ENCODE results near the gene NSG1.

DNA sequence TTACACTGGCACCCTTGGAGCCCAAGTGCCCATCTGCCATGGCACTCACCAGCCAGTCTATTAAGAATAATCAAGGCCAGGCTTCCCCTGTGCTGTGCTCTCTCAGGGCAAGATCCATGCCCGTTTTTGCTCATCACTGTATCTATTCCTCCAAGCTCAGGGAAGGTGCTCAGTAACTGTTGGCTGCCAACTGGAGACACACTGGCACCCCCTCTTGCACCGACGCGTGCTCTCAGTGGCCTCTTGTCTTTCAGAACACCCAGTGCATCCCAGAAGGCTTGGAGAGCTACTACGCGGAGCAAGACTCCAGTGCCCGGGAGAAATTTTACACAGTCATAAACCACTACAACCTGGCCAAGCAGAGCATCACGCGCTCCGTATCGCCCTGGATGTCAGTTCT is 30.1 kb downstream of the NSG1 start:
- TF ChIP-seq, protein P1, sequence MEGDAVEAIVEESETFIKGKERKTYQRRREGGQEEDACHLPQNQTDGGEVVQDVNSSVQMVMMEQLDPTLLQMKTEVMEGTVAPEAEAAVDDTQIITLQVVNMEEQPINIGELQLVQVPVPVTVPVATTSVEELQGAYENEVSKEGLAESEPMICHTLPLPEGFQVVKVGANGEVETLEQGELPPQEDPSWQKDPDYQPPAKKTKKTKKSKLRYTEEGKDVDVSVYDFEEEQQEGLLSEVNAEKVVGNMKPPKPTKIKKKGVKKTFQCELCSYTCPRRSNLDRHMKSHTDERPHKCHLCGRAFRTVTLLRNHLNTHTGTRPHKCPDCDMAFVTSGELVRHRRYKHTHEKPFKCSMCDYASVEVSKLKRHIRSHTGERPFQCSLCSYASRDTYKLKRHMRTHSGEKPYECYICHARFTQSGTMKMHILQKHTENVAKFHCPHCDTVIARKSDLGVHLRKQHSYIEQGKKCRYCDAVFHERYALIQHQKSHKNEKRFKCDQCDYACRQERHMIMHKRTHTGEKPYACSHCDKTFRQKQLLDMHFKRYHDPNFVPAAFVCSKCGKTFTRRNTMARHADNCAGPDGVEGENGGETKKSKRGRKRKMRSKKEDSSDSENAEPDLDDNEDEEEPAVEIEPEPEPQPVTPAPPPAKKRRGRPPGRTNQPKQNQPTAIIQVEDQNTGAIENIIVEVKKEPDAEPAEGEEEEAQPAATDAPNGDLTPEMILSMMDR (IDR thresholded peaks at IDR 0.05 in 4 of 5, conservative IDR thresholded peaks at IDR 0.05 in 1 of 5) = no peak
- TF ChIP-seq POLR2A (IDR thresholded peaks at IDR 0.05) = no peak

Measured in gastrocnemius medialis (tissue), 4 donors.